GM23248 (cell line): ENCODE data around the gene MUC2.

Experiments
- EZH2 ChIP-seq: fragments of 200-600 bp; sonication (generic); IDR thresholded peaks from 2 replicates; pipeline ENCODE4 v1.6.1; 2018; ENCODE audit warnings: antibody characterized with exemption, mild to moderate bottlenecking; ENCODE audit not compliant: insufficient read depth, poor library complexity, severe bottlenecking
- EZH2phosphoT487 ChIP-seq: fragments of 200-600 bp; sonication (generic); IDR thresholded peaks from 2 replicates; pipeline ENCODE4 v1.6.1; 2018; ENCODE audit warnings: antibody characterized with exemption, moderate library complexity, mild to moderate bottlenecking, low read depth; ENCODE audit not compliant: insufficient read depth

- no peak for TF ChIP-seq EZH2phosphoT487
- no peak for TF ChIP-seq EZH2
These were observed 42.3 kb upstream of the MUC2 start for GRCh38 chr11:1032310-1032891.
